Brain pericyte (primary cell): ENCODE data around the gene FETUB.
"Not testable (repeated sequence)": the region's sequence is repeated elsewhere in the genome, so short reads cannot be mapped to it uniquely, and the experiment has no call there.

ENCODE experiments used
- DNase-seq: peaks from one replicate; pipeline ENCODE4 v3.0.0-alpha.2; 2012; ENCODE audit warnings: low read depth, low spot score

The FETUB gene

DNA sequence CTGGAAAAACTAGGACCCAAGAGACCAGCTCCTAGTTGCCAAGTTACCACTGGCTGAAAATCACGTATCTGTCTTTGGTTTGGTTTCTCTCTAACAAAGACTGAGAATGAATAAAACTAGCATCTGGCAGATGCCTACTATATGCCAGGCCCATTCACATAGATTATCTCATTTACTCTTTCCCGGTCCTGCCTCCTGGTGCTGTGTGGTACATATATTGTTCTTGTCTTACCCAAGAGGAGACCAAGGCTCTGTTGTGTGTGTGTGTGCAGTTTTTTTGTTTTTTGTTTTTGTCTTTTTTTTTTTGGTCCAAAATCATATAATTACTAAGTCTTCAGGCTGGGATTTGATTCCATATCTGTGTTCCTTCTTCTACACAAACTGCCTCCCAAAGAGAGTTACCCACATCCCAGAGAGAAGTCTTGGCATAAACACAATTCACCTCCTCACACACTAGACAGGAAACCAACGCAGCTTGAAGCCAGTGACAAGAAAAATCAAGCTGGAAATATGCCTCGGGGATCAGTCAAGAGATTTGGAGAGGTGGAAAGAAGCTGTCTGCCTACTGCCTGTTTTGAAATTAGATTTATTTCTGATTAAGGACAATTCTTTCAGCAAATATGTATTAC is 26.4 kb upstream of the FETUB start:
- no peak for DNase-seq

DNA sequence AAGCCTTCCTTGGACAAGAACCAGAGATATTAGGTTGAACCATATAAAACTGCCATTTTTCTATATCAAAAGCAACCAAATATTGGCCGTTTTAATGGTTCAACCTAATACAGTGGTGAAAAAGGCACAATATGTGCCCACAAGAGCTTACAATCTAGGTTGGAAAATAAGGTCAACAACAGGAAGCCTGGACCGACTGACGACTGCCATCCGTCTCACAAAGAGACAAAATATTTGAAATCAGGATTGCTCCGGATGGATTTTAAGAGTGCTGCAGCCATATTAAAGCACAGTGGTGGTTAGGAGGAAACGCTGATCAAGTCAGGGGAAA is 26.0 kb upstream of the FETUB start:
- DNase-seq = no peak

DNA sequence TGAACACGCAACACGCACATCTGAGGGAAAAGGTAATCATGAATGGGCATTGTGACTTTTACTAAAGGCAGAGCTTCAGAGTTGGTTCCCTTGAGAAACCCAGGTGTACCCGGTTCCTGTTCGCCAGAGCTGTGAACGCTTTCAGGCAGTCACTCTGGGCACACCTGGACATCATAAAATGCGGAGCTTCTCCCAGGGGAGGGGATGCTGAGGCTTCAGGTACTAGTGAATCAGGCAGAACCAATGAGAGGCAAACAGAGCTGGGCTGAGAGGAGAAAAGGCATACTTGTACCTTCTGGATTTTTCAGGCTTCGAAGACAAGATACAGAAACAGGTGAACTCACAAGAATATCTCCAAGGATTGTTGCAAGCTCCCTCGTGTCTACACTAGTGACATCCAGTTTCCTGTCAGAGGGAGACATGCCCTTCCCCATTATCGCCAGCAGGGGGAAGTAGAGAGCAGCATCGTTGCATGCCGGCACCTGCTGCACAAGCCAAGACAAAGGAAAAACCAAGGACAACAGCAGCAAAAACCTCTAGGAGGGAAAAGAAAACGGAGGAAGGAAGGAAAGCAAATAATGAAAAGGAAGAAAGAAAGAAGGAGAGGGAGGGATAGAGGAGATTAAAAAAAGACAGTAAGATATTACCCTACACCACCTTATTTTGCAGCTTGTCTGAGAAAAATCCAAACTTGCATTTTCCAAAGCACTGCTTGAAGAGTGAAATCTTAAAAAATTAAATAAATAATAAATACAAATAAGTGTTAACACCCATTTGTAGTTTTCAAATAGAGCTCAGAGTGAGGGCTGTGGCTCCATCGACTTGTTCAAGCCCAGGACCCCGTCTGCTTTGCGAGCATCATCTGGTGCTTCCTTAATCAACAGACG is 25.4 kb upstream of the FETUB start:
- peak; percentile 36 for DNase-seq

DNA sequence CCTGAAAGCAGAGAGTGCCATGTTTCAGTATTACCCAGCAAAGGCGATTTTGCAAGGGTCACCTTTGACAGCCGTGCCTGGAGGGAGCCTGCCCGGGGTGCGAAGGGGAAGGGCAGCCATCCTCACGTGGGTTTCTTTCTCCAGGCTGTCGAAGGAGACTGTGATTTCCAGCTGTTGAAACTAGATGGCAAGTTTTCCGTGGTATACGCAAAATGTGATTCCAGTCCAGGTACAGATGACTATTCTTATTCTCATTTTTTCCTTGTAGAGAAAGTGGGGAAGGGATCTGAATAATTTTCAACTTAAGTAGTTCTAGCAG is 23.9 kb upstream of the FETUB start:
- DNase-seq = no peak

DNA sequence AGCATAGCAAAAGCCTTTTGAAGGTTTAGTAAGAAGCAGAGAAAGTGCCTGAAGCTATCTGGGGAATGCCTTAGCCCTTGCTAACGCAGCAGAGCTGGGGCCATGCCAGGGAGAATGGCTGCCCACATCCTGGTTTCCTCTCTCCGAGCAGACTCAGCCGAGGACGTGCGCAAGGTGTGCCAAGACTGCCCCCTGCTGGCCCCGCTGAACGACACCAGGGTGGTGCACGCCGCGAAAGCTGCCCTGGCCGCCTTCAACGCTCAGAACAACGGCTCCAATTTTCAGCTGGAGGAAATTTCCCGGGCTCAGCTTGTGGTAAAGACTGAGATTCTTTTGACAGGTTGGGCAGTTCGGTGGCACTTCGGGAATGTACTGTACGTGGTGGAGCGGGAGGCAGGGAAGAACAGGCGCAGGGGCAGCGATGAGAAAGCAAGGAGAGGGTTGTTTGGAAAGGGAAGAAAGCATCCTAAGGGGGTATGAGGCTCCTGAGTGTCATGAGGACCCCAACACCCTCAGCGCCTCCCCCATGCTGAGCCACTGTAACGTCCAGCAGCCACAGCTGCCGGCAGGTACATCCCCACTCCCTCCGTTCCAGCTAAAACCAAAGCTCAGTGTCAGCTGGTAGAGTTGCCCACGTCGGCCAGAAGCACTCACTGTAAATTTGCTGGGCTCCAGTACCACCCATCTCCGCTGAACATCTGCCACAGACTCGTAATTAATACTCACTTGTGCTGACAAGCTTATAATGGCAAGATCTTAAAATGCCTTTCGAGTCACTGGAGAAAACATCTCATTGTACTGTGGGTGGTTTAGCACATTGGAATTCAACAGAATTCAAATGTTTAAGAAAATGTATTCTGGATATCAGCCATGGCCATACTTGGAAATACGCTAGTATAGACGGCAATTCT is 22.9 kb upstream of the FETUB start:
- DNase-seq = peak; percentile 30

DNA sequence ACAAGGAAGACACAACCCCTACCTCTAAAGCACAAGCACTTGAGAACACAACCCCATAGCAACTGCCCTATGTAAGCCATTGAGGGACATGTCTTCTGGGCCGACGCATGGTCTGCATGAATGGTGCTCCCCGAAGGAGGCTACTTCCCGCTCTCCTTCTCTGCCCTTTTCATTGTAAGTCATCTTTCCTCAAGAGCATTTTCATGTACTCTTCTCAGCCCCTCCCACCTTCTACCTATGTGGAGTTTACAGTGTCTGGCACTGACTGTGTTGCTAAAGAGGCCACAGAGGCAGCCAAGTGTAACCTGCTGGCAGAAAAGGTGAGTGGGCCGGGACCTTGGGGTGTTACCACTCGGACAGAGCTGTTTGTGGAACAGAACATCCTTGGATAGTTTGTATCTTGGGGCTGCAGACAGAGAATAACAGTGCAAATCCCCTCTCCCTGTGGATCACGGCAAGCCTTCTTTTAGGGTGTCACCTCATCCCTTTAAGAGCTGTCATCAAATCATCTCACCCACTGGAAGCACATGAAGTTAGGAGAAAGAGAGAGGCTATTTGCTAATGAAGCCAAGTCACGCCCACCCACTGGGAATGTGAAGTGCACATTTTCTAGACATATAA is 21.8 kb upstream of the FETUB start:
- no peak for DNase-seq

DNA sequence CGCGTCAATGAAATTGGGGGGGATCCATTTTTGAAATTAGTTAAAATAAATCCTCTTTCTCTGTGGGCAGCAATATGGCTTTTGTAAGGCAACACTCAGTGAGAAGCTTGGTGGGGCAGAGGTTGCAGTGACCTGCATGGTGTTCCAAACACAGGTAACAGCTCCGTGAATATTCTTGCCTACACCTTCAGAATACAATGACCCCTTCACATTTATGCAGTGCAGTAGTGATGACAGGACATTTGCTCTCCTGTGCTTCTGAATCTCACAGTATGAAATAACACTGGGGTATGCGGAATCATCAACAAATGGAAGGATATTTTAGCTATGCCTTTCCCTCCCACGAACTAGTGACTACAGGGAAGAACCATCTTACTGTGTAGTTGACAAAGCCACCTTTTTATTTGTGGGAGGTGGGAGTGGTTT is 20.4 kb upstream of the FETUB start:
- DNase-seq = no peak

DNA sequence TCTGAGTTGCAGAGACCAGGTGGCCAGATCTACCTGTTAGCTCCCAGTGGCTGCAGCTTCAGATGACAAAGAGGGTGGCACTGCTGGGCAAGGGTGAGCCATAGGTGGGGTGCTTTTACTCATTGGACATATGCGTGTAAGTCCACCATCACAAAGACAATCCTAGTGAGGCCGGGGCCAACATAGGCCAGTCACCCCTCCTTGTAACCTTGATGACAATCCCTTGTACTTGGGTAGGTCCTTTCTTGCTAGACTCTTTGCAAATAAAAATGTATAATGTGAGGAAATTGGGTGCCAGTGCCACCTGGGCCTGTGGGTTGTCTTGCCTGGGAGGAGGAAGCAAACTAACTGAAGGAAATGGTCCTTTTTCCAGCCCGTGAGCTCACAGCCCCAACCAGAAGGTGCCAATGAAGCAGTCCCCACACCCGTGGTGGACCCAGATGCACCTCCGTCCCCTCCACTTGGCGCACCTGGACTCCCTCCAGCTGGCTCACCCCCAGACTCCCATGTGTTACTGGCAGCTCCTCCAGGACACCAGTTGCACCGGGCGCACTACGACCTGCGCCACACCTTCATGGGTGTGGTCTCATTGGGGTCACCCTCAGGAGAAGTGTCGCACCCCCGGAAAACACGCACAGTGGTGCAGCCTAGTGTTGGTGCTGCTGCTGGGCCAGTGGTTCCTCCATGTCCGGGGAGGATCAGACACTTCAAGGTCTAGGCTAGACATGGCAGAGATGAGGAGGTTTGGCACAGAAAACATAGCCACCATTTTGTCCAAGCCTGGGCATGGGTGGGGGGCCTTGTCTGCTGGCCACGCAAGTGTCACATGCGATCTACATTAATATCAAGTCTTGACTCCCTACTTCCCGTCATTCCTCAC is 19.7 kb upstream of the FETUB start:
- no peak for DNase-seq

DNA sequence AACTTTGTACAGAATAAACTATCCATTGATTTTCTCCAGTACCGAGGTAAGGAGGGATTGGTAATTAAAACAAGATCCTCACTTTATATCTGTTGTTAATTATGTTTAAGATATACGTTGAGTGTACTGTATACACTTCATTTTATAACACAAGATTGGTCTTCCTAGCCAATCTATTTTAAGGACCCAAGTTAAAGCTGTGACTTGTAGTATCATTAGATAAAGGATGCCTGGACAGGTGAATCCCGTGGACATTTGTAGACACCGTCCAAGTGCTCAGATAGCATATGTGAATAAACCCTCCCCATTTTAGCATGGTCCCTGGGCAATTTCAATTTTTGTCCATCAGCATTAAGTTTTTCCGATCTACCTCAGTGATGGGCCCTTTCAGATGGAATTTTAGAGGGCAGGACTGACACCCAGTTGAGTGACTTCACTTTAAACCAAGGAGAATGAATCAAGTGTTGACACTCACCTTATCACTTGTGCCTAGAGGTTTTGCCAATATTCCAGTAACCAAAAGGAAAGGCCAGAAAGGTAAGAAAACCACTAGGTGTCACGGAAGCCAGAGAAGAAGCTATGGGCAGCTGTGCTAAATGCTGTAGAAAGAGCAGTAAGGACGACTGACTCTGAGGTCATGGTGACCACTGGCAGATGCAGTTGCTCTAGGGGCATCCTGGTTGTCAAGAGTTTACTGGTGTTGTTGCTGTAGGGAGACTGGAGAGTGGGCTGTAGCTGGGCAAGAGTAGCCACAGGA is 18.1 kb upstream of the FETUB start:
- no peak for DNase-seq

DNA sequence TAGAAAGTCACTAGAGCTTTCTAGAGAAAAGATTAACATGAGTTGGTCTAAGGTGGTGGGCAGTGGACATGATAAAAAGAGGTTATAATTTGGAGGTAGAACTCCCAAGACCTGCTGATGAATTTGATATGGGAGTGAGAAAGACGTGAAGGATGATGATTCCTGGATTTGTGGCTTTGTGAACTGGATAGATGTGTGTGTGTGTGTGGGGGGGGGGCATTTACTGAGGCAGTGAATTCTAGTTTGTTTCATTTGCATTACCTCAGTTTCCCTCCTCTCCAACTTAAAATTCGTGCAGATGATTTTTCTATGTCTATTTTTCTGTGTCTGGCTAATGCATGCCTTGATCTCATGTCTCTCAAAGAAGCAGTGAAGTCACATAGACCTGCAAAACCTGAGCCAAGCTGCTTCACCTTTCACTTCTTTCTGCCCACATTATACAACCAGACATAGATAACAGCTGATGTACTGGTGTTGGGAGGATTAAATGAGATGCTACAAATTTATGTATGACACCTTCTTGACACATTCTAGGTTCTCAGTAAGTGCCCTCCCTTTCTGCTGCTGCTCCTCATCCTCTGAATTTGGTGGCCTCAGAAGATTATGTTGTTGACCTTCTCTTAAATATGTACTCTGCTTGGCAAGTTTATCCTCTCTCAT is 17.4 kb upstream of the FETUB start:
- DNase-seq = no peak

DNA sequence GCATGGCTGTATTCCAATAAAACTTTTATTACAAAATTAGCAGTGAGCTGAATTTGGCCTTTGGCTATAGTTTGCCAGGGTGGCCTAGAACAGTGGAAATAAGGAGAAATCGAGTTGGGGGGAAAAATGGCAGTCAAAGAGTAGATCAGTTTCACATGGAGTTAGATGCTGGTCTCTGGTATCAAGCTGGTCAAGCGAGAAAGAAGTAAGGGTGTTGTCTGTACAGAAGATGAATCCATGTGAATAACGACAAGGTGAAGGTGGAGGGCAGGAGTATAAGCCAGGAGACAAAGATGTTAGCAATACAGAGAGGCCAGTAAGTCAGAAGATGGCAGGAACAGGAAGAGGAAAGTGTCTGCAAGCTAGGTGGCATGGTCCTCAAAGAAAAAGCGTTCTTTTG is 15.6 kb upstream of the FETUB start:
- DNase-seq = no peak

DNA sequence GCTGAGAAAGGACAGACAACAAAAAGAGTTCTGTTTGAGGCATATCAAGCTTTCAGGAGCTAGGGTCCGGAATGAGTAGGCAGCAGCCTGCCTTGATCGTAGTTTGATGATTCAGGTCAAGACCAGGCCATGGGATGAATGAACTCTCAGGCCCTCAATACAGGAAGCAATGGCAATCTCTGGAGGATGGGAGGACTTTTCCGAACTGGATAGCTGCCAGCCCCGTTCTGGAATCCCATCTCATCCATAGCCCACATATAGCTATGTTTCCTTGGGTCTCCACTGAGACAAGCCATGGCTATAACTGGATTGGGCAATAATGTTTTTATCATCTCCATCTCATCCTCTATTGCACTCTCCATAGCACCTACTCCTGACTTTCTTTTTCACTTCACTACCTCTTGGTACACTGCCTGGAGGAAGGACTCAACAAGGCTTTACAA is 14.6 kb upstream of the FETUB start:
- DNase-seq = no peak

DNA sequence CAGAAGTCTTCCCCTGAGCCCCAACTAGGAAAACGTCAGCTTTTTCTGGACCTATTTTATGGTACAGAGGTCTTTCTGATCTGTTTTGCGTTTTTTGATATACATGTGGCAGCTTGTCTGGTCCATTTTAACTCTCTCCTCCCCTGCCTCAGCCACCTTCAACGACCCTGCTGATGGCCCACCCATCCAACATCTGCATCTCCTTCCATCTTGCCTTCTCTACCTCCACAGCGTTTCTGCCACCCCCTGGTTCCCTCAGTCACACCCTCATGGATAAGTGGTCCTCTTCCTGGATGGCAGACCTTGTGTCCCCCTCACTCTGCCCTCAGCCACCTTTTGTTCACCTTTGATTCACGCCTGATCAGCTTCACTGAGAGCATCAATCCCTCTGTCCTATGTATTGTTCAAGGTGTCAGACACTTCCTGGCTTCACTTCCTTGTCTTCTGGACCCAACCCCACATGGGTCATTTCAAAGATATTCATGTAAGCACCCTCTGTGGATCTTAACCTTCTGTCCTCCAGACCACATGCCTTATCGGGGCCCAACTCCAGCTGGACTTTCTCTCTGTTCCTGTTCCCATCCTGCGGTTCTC is 13.8 kb upstream of the FETUB start:
- DNase-seq = no peak

DNA sequence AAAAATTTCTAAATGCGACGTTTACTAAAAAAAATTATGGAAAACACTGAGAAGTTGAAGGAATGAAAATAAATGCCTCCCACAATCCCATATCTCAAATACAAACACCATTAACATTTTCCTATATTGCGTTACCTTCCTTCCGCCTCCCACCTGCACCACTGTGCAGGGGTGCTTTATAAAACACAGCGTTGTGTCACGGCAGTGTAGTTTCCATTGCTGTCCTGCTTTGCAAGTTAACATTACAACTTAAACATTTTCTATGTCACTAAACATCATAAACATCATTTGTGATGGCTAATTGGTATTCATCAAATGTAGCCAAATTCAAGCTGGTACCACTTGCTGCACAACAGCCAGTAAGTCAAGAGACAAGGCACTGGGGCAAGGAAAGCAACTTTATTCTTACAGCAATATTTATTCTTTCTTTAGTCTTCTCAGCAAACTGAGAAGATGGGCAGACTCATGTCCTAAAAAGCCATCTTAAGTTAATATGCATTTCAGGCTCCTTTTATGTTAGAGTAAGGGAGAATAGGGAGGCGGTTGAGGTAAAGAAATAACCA is 12.3 kb upstream of the FETUB start:
- DNase-seq = no peak

DNA sequence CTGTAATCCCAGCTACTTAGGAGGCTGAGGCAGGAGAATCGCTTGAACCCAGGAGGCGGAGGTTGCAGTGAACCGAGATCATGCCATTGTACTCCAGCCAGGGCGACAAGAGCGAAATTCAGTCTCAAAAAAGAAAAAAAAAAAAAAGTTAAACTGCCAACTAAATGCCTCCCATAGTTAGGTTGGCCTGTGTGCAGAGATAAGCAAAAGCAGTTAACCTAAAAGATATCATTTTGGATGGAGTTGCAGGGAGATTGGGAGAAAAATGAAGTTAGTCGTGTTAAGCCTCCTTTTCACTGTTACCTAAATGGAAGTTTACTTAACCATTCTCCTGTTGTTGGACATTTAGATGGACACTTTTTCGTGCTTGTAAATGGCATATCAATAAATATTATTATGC is 11.4 kb upstream of the FETUB start:
- DNase-seq = no peak

DNA sequence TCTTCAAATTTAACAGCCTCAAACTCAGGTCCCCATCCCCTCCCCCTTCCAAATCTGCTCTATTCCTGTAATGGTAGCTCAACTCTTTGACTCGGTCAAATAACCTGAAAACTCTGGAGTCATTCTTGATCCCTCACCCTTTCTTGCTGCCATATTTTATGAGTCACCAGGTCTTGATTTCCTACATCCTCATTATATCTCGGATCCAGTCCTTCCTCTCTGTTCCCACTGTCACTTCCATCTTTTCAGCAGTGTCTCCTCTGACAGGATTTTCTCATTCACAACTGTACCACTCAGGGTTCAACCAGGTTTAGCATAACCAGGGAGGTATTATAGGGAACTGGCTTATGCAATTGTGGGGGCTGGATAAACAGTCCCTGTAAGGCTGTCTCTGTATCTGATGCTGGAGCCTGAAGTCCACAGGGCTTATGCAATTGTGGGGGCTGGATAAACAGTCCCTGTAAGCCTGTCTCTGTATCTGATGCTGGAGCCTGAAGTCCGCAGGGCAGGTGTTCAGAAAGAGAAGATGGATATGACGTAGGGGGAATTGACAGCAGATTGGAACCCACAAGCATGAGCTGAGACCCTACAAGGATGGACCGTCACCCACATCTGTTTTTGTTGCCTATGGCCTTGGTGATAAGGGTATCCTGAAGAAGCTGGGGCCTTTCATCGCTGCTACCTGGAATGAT is 9.1 kb upstream of the FETUB start:
- no peak for DNase-seq

DNA sequence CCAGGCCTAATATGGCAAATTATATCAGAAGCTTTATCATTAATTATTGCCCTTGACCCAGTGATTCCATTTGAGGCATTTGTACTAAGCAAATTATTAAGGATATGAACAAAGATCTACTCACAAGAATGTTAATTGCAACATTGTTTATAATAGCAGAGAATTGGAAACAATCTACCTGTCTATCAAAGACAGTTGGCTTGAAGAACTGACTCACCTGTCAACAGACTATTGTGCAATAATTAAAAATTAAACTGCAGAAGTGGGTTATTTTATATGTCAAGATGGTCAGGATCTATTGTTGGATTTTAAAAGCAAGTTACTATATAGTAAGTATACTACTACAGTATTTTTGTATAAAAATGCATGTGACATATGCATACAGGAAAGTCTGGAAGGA is 6.7 kb upstream of the FETUB start:
- DNase-seq = no peak

DNA sequence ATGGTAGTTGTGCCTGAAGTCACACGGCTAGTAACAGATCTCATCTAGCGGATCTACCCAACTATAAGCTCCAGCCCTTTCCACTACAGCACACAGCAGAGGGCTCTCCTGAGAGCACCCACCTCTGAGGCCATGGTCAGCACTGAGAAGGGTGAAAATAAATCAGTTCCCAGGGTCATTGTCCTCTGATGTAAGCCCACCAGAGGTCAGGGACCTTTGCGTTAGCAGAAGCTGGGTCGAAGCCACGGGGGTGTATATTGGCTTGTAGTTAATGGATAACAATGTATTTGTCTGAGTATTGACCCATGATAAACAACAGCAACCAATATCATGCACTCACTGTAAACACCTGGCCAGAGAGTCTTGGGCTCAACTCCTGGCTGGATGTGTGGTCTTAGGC is 6.0 kb upstream of the FETUB start:
- DNase-seq = not testable (repeated sequence)
